ENCODE measurements around the gene PWWP2B. TPM values are rescaled to one million over a fixed set of nuclear protein-coding genes. Genes with fewer than 3 reads are reported as not detected.

PWWP2B gene
- total RNA-seq, 1 donor from 2014 or later = 49.4 TPM

DNA sequence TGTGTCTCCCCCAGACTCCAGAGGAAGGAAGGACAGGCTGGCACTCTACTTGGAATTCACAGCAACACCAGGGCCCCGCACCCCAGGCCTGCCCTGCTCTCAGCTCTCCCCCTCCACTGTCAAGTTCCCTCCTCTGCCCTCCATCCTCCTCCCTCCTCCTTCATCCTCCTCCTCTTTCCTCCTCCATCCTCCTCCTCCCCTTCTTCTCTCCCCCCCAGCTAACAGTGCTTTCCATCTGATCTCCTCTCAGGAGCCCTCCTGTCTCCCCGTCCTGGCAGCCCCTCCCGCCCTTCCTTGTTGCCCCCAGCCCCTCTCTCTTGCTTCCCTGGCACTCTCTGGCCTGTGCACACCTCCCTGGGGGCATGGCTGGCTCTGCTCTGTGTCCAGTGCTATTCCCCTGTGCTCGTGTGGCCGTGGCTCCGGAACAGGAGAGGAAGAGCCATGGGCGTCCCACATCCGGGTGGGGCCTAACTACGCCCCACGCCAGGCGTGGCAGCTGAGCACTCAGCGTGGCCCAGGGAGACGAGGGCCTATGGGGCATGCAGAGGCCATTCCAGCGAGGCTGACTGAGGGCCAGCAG is 64.2 kb downstream of the PWWP2B start:
- no peak for DNase-seq
- no peaks in the 10 kb centered on the region for H3K9me3 Mint-ChIP-seq (ENCODE audit: unreplicated experiment)
- no peaks in the 10 kb centered on the region for H3K36me3 Mint-ChIP-seq (ENCODE audit: unreplicated experiment)
- H3K4me1 Mint-ChIP-seq (ENCODE audit: low read depth, unreplicated experiment) = no peaks in the 10 kb centered on the region
- TF ChIP-seq, protein P1, sequence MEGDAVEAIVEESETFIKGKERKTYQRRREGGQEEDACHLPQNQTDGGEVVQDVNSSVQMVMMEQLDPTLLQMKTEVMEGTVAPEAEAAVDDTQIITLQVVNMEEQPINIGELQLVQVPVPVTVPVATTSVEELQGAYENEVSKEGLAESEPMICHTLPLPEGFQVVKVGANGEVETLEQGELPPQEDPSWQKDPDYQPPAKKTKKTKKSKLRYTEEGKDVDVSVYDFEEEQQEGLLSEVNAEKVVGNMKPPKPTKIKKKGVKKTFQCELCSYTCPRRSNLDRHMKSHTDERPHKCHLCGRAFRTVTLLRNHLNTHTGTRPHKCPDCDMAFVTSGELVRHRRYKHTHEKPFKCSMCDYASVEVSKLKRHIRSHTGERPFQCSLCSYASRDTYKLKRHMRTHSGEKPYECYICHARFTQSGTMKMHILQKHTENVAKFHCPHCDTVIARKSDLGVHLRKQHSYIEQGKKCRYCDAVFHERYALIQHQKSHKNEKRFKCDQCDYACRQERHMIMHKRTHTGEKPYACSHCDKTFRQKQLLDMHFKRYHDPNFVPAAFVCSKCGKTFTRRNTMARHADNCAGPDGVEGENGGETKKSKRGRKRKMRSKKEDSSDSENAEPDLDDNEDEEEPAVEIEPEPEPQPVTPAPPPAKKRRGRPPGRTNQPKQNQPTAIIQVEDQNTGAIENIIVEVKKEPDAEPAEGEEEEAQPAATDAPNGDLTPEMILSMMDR (IDR thresholded peaks at IDR 0.05; ENCODE audit: partially characterized antibody, unreplicated experiment) = no peak
- H3K4me3 Mint-ChIP-seq (ENCODE audit: unreplicated experiment) = no peak overlapping the region
- no peak overlapping the region for H3K27ac Mint-ChIP-seq (ENCODE audit: unreplicated experiment)
- peaks cover 3% of the 10 kb centered on the region for H3K27me3 Mint-ChIP-seq (ENCODE audit: unreplicated experiment)

DNA sequence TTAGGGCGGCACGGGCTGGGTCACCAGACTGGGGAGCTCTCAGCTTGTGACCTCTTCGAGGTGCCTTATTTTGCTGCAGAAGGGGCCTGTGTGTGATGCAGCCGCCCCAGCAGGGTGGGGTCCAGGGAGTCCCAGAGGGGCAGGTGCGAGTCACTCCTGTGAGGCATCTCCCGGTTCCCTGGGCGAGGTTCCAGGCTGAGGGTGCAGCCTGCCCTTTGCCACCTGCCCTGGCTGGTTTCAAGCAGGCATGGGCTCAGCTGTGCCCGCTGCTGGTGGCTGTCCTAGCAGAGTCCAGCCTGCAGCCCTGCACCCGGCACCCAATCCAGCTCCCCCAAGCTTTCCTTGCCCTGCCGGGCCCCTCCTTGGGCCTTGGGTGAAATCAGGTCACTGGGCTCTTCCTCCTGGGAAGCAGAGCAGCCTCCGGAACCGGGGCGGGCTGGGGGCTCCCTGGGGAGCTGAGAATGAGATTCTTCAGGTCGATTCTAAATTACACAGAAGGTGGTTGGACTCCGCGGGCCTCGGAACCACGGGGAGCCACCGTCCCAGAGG is 64.8 kb downstream of the PWWP2B start:
- no peak for DNase-seq
- Mint-ChIP-seq H3K4me3 (ENCODE audit: unreplicated experiment) (no peak overlapping the region), H3K27ac (ENCODE audit: unreplicated experiment) (no peak overlapping the region), H3K9me3 (ENCODE audit: unreplicated experiment) (no peaks in the 10 kb centered on the region), H3K36me3 (ENCODE audit: unreplicated experiment) (no peaks in the 10 kb centered on the region), H3K27me3 (ENCODE audit: unreplicated experiment) (peaks cover 3% of the 10 kb centered on the region), H3K4me1 (ENCODE audit: low read depth, unreplicated experiment) (no peaks in the 10 kb centered on the region)
- TF ChIP-seq, protein P1 (IDR thresholded peaks at IDR 0.05; ENCODE audit: partially characterized antibody, unreplicated experiment) = no peak

DNA sequence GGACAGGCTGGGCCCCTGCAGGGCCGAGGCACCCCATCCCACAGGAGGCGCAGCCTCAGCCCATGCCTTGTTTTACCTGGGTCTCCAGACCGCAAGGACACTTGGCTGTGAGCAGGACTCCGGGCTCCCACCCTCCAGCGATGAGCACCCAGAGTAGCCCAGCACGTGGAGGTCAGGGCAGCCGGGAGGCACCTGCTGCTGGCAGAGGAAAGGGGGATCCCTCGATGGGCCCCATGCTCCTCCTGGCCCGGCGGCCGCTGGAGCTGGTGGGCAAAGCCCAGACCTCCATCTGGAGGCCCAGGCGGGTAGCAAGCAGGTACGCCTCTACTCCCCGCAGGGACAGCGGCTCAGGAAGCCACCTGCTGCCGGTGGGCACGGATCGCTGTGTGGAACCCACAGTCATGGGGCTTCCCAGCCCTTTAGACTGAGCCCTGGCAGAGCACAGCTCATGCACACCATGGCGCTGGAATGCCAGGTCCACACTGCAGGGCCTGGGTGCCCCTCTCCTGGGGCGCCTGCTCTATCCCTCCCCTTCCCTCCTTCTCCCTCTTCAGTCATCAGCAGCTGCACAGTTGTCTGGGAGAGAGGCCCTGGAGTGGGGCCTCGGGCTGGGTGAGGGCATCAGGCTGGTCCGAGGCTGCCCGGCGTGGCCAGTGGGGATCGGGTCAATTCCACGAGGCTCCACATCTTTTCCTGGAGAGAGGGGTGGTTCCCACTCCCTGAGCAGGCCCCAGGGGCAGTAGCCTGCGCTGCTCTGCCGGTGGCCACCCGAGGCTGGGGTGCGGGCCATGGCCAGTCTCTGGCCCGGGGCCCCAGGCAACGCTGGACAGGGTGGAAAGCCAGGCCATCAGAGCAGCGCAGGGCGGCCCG is 65.7 kb downstream of the PWWP2B start:
- Mint-ChIP-seq H3K36me3 (ENCODE audit: unreplicated experiment) (no peaks in the 10 kb centered on the region), H3K4me1 (ENCODE audit: low read depth, unreplicated experiment) (no peaks in the 10 kb centered on the region), H3K27me3 (ENCODE audit: unreplicated experiment) (peaks cover 3% of the 10 kb centered on the region), H3K9me3 (ENCODE audit: unreplicated experiment) (no peaks in the 10 kb centered on the region), H3K4me3 (ENCODE audit: unreplicated experiment) (no peak overlapping the region), H3K27ac (ENCODE audit: unreplicated experiment) (no peak overlapping the region)
- no peak for DNase-seq
- TF ChIP-seq, protein P1 (IDR thresholded peaks at IDR 0.05; ENCODE audit: partially characterized antibody, unreplicated experiment) = no peak

DNA sequence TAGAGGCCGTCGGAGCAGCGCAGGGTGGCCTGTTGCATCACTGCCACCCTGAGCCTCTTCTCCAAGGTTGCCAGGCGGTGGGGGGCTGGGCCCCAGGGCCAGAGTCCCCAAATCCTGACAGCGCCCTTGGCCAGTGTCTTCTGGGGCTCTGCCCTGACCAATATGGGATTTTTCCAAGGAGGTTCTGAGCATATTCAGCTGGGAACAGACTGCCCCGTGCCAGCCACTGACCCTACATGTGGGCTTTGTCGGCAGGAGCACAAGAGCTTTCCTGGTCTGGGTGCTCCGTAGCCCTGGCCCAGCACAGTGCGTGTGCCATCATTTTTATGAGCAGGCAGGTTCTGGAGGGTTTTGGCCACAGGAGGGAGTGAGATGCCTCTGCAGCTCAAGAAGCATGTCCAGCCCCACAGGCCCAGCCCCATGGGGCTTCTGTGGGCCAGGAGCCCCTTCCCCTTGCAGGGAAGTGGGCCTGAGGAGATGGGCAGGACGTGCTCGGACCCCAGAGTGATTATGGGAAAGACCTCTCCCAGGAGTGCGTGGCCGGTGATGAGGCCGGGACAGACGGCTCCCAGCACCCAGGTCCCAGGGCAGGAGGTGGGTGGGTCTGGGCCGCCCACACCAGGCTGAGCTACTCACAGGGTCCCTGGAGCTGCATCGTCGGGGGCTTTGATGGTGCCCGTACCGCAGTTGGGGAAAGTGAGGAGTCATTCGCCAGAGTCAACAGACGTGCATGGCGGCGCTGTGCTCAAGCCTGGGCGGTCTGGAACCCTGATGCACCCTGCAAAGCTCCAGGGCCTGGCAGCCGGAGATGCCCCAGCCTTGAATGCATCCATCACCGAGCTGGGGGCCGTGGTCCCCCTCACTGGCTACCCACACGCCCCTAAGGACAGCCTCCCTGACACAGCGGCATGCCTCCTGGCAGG is 66.6 kb downstream of the PWWP2B start:
- Mint-ChIP-seq H3K27ac (ENCODE audit: unreplicated experiment) (no peak overlapping the region), H3K27me3 (ENCODE audit: unreplicated experiment) (peaks cover 2% of the 10 kb centered on the region), H3K4me3 (ENCODE audit: unreplicated experiment) (no peak overlapping the region), H3K9me3 (ENCODE audit: unreplicated experiment) (no peaks in the 10 kb centered on the region), H3K4me1 (ENCODE audit: low read depth, unreplicated experiment) (no peaks in the 10 kb centered on the region), H3K36me3 (ENCODE audit: unreplicated experiment) (no peaks in the 10 kb centered on the region)
- TF ChIP-seq, protein P1 (IDR thresholded peaks at IDR 0.05; ENCODE audit: partially characterized antibody, unreplicated experiment) = no peak
- DNase-seq = no peak

Measured in glutamatergic neuron (in vitro differentiated cells).